HEK293T (cell line): Measurements from ENCODE around the gene HBS1L.
"Not testable (repeated sequence)": the region's sequence is repeated elsewhere in the genome, so short reads cannot be mapped to it uniquely, and the experiment has no call there.

Source experiments
- CTCF ChIA-PET: fragments of 350-600 bp; formaldehyde crosslinking; extraction: SDS; loops from one replicate; lab custom pipeline; 2021; ENCODE audit warnings: antibody characterized with exemption, inconsistent platforms; lab: Yijun Ruan, JAX
- POLR2A ChIA-PET: fragments of 350-600 bp; formaldehyde crosslinking; extraction: SDS; loops from one replicate; lab custom pipeline; 2020; ENCODE audit warnings: antibody characterized with exemption, inconsistent platforms; lab: Yijun Ruan, JAX
- DNase-seq: peaks from one replicate; pipeline ENCODE4 v3.0.0; 2012; ENCODE audit warnings: mixed read lengths; ENCODE audit errors: extremely low spot score
- ARNT ChIP-seq: fragments of 450-650 bp; IDR thresholded peaks from 2 replicates; pipeline ENCODE4 v1.6.1; 2017; ENCODE audit warnings: mild to moderate bottlenecking
- BHLHE40 ChIP-seq: fragments of 450-650 bp; IDR thresholded peaks from 2 replicates; pipeline ENCODE4 v1.6.1; 2016; ENCODE audit warnings: mild to moderate bottlenecking, moderate library complexity, borderline replicate concordance
- CTBP1 ChIP-seq: fragments of 450-650 bp; IDR thresholded peaks from 2 replicates; pipeline ENCODE4 v1.6.1; 2016; ENCODE audit warnings: borderline replicate concordance
- ELF4 ChIP-seq: fragments of 450-650 bp; IDR thresholded peaks from 2 replicates; pipeline ENCODE4 v1.6.1; 2017; ENCODE audit warnings: antibody characterized with exemption
- FOXA1 ChIP-seq: fragments of 450-650 bp; IDR thresholded peaks from 2 replicates; pipeline ENCODE4 v1.6.1; 2016; ENCODE audit warnings: mild to moderate bottlenecking
- FOXK2 ChIP-seq: fragments of 450-650 bp; IDR thresholded peaks from 2 replicates; pipeline ENCODE4 v1.6.1; 2016; ENCODE audit warnings: mild to moderate bottlenecking
- FOXM1 ChIP-seq: fragments of 450-650 bp; IDR thresholded peaks from 2 replicates; pipeline ENCODE4 v1.6.1; 2017; ENCODE audit warnings: mild to moderate bottlenecking, borderline replicate concordance
- HDGF ChIP-seq: fragments of 450-650 bp; IDR thresholded peaks from 2 replicates; pipeline ENCODE4 v1.6.1; 2017; ENCODE audit warnings: antibody characterized with exemption, borderline replicate concordance
- L3MBTL2 ChIP-seq: fragments of 450-650 bp; conservative IDR thresholded peaks from 2 replicates; pipeline ENCODE4 v1.6.1; 2016; ENCODE audit warnings: mild to moderate bottlenecking
- LEF1 ChIP-seq: fragments of 450-650 bp; IDR thresholded peaks from 2 replicates; pipeline ENCODE4 v1.6.1; 2017; ENCODE audit warnings: mild to moderate bottlenecking, borderline replicate concordance
- NFRKB ChIP-seq: fragments of 450-650 bp; IDR thresholded peaks from 2 replicates; pipeline ENCODE4 v1.6.1; 2016; ENCODE audit warnings: mild to moderate bottlenecking, moderate library complexity
- PKNOX1 ChIP-seq: fragments of 450-650 bp; IDR thresholded peaks from 2 replicates; pipeline ENCODE4 v1.6.1; 2016
- SP1 ChIP-seq: fragments of 450-650 bp; IDR thresholded peaks from 2 replicates; pipeline ENCODE4 v1.6.1; 2017
- SUZ12 ChIP-seq: fragments of 450-650 bp; IDR thresholded peaks from 2 replicates; pipeline ENCODE4 v1.6.1; 2016; ENCODE audit warnings: mild to moderate bottlenecking
- TARDBP ChIP-seq: fragments of 450-650 bp; IDR thresholded peaks from 2 replicates; pipeline ENCODE4 v1.6.1; 2016
- ZNF384 ChIP-seq: fragments of 450-650 bp; IDR thresholded peaks from 2 replicates; pipeline ENCODE4 v1.6.1; 2016

Gene HBS1L

GRCh38 chr6:135062735-135063134 is 8.1 kb upstream of the HBS1L start:
- ChIA-PET CTCF (interaction anchor here (0.9 kb wide), 1 partner anchor 8 kb away, joined by 3 read pairs; the partner anchor contains the start of gene HBS1L), POLR2A (no interaction called here)
- no peak for TF ChIP-seq FOXK2
- no peak for TF ChIP-seq NFRKB
- TF ChIP-seq L3MBTL2 = no peak
- TF ChIP-seq LEF1 = no peak
- TF ChIP-seq PKNOX1 = no peak
- TF ChIP-seq HDGF = no peak
- no peak for TF ChIP-seq FOXA1
- no peak for TF ChIP-seq TARDBP
- TF ChIP-seq CTBP1 = no peak
- TF ChIP-seq BHLHE40 = no peak
- TF ChIP-seq SP1 = no peak
- no peak for TF ChIP-seq FOXM1
- no peak for TF ChIP-seq SUZ12
- TF ChIP-seq ARNT = no peak
- no peak for DNase-seq

- TF ChIP-seq L3MBTL2 = no peak
- ChIA-PET CTCF (no interaction called here), POLR2A (no interaction called here)
- DNase-seq = no peak
Observed at GRCh38 chr6:135060076-135060475, 5.5 kb upstream of the HBS1L start.

GRCh38 chr6:135058299-135058698 is 3.7 kb upstream of the HBS1L start:
- CTCF ChIA-PET, POLR2A ChIA-PET, DNase-seq: not testable (repeated sequence)

GRCh38 chr6:135056632-135057031 is 2.0 kb upstream of the HBS1L start:
- ChIA-PET POLR2A (no interaction called here), CTCF (interaction anchor here (0.7 kb wide), 1 partner anchor 1044 kb away, joined by 3 read pairs; no protein-coding TSS in a partner anchor)
- DNase-seq = no peak
- no peak for TF ChIP-seq ELF4
- no peak for TF ChIP-seq TARDBP
- no peak for TF ChIP-seq NFRKB
- TF ChIP-seq ARNT = no peak
- no peak for TF ChIP-seq SP1
- no peak for TF ChIP-seq CTBP1
- no peak for TF ChIP-seq FOXK2
- no peak for TF ChIP-seq FOXM1
- no peak for TF ChIP-seq LEF1
- no peak for TF ChIP-seq L3MBTL2
- no peak for TF ChIP-seq HDGF
- no peak for TF ChIP-seq FOXA1
- TF ChIP-seq BHLHE40 = no peak
- TF ChIP-seq SUZ12 = no peak
- no peak for TF ChIP-seq PKNOX1
- no peak for TF ChIP-seq ZNF384

- ChIA-PET CTCF (interaction anchor here (0.6 kb wide), 1 partner anchor 393 kb away, joined by 3 read pairs; no protein-coding TSS in a partner anchor), POLR2A (interaction anchor here (0.6 to 2.0 kb wide), 14 partner anchors 8 to 129 kb away, joined by 3 to 15 read pairs (median 6); no protein-coding TSS in a partner anchor)
- TF ChIP-seq BHLHE40 (no peak), SUZ12 (no peak), SP1 (no peak), PKNOX1 (no peak), L3MBTL2 (no peak), NFRKB (no peak), ARNT (no peak), FOXK2 (no peak), FOXA1 (no peak), LEF1 (no peak), ZNF384 (no peak), TARDBP (no peak)
- no peak for DNase-seq
Observed at GRCh38 chr6:135054226-135054568, 425 bp downstream of the HBS1L start.

GRCh38 chr6:135053406-135053805 is 1.2 kb downstream of the HBS1L start:
- TF ChIP-seq FOXM1 = no peak
- no peak for TF ChIP-seq CTBP1
- no peak for TF ChIP-seq NFRKB
- no peak for TF ChIP-seq PKNOX1
- TF ChIP-seq TARDBP = no peak
- no peak for TF ChIP-seq LEF1
- no peak for TF ChIP-seq HDGF
- no peak for TF ChIP-seq FOXK2
- TF ChIP-seq ZNF384 = no peak
- TF ChIP-seq SP1 = no peak
- no peak for TF ChIP-seq ELF4
- TF ChIP-seq L3MBTL2 = no peak
- TF ChIP-seq BHLHE40 = no peak
- no peak for TF ChIP-seq SUZ12
- no peak for TF ChIP-seq ARNT
- no peak for TF ChIP-seq FOXA1
- POLR2A ChIA-PET = interaction anchor here (1.6 kb wide), 1 partner anchor 58 kb away, joined by 6 read pairs; no protein-coding TSS in a partner anchor
- DNase-seq = no peak
- CTCF ChIA-PET = no interaction called here
